ENCODE data around the gene GABBR2. TPM values are rescaled to one million over a fixed set of nuclear protein-coding genes. Genes with fewer than 3 reads are reported as not detected.

GABBR2 gene
- total RNA-seq, 1 donor from 2014 or later, result 116 TPM

- Mint-ChIP-seq H3K27me3 (ENCODE audit: unreplicated experiment) (no peaks in the 10 kb centered on the region), H3K36me3 (ENCODE audit: unreplicated experiment) (no peaks in the 10 kb centered on the region), H3K9me3 (ENCODE audit: unreplicated experiment) (peaks cover 2% of the 10 kb centered on the region), H3K4me3 (ENCODE audit: unreplicated experiment) (no peak overlapping the region), H3K27ac (ENCODE audit: unreplicated experiment) (no peak overlapping the region), H3K4me1 (ENCODE audit: low read depth, unreplicated experiment) (no peaks in the 10 kb centered on the region)
- TF ChIP-seq, protein P1, sequence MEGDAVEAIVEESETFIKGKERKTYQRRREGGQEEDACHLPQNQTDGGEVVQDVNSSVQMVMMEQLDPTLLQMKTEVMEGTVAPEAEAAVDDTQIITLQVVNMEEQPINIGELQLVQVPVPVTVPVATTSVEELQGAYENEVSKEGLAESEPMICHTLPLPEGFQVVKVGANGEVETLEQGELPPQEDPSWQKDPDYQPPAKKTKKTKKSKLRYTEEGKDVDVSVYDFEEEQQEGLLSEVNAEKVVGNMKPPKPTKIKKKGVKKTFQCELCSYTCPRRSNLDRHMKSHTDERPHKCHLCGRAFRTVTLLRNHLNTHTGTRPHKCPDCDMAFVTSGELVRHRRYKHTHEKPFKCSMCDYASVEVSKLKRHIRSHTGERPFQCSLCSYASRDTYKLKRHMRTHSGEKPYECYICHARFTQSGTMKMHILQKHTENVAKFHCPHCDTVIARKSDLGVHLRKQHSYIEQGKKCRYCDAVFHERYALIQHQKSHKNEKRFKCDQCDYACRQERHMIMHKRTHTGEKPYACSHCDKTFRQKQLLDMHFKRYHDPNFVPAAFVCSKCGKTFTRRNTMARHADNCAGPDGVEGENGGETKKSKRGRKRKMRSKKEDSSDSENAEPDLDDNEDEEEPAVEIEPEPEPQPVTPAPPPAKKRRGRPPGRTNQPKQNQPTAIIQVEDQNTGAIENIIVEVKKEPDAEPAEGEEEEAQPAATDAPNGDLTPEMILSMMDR (IDR thresholded peaks at IDR 0.05; ENCODE audit: partially characterized antibody, unreplicated experiment), result no peak
- no peak for DNase-seq
Observed at GRCh38 chr9:98747476-98747875, 38.7 kb upstream of the GABBR2 start.

- Mint-ChIP-seq H3K9me3 (ENCODE audit: unreplicated experiment) (peaks cover 2% of the 10 kb centered on the region), H3K4me3 (ENCODE audit: unreplicated experiment) (no peak overlapping the region), H3K36me3 (ENCODE audit: unreplicated experiment) (no peaks in the 10 kb centered on the region), H3K27ac (ENCODE audit: unreplicated experiment) (no peak overlapping the region), H3K27me3 (ENCODE audit: unreplicated experiment) (no peaks in the 10 kb centered on the region), H3K4me1 (ENCODE audit: low read depth, unreplicated experiment) (no peaks in the 10 kb centered on the region)
- no peak for DNase-seq
- TF ChIP-seq, protein P1 (IDR thresholded peaks at IDR 0.05; ENCODE audit: partially characterized antibody, unreplicated experiment), result no peak
Observed at GRCh38 chr9:98745470-98745869, 36.7 kb upstream of the GABBR2 start.

- Mint-ChIP-seq H3K9me3 (ENCODE audit: unreplicated experiment) (peaks cover 2% of the 10 kb centered on the region), H3K27me3 (ENCODE audit: unreplicated experiment) (no peaks in the 10 kb centered on the region), H3K4me1 (ENCODE audit: low read depth, unreplicated experiment) (no peaks in the 10 kb centered on the region), H3K36me3 (ENCODE audit: unreplicated experiment) (no peaks in the 10 kb centered on the region), H3K4me3 (ENCODE audit: unreplicated experiment) (no peak overlapping the region), H3K27ac (ENCODE audit: unreplicated experiment) (no peak overlapping the region)
- no peak for DNase-seq
- TF ChIP-seq, protein P1 (IDR thresholded peaks at IDR 0.05; ENCODE audit: partially characterized antibody, unreplicated experiment), result no peak
Observed at GRCh38 chr9:98743818-98744611, 35.3 kb upstream of the GABBR2 start.

DNA sequence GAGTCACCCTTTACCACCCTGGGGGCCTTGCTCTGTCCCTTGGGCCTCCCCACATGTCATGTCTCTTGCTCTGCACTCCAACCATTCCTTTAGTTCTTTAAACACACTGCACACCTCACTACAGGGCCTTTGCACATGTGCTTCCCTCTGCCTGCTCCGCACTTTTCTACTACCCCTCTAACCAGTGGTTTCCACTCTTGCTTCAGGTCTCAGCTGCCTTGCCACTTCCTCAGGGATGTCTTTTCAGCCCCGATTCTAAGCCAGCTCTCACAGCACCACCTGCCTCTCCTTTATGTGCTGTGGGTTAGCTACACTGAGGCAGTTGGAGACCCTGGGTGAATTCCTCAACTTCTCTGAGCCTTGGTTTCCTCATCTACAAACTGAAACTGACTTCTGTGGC is 34.6 kb upstream of the GABBR2 start:
- Mint-ChIP-seq H3K27ac (ENCODE audit: unreplicated experiment) (no peak overlapping the region), H3K36me3 (ENCODE audit: unreplicated experiment) (peaks cover under 1% of the 10 kb centered on the region), H3K27me3 (ENCODE audit: unreplicated experiment) (no peaks in the 10 kb centered on the region), H3K4me3 (ENCODE audit: unreplicated experiment) (no peak overlapping the region), H3K4me1 (ENCODE audit: low read depth, unreplicated experiment) (no peaks in the 10 kb centered on the region), H3K9me3 (ENCODE audit: unreplicated experiment) (peaks cover 2% of the 10 kb centered on the region)
- TF ChIP-seq, protein P1 (IDR thresholded peaks at IDR 0.05; ENCODE audit: partially characterized antibody, unreplicated experiment), result no peak
- DNase-seq, result no peak
